Right lobe of liver (tissue), 4 donors: ENCODE results near the gene COX11.

ENCODE experiments used
- CTCF ChIP-seq, 4 donors: fragments of 200-600 bp in 3 of 4; fragments of 450-650 bp in 1 of 4; IDR thresholded peaks; one replicate each; pipeline versions ENCODE4 v1.5.1 to v1.8.0; 2016 to 2022; ENCODE audit warnings: antibody characterized with exemption in 4 of 4, mild to moderate bottlenecking in 2 of 4
- POLR2A ChIP-seq: fragments of 450-650 bp; IDR thresholded peaks from one replicate; pipeline ENCODE4 v1.6.1; 2017; ENCODE audit warnings: antibody characterized with exemption, mild to moderate bottlenecking
- donor health status: DM: no; HTN: no; CAD: no.
- donor health status: DM: no; HTN: no; CAD: no.
- donor health status: DM: no; HTN: yes; CAD: no.

- TF ChIP-seq CTCF (IDR thresholded peaks at IDR 0.05) (no peak), POLR2A (no peak)
Observed at GRCh38 chr17:54990118-54990517, 21.7 kb upstream of the COX11 start.
